ENCODE data around the gene PCDHB3.
"Not testable (repeated sequence)": the region's sequence is repeated elsewhere in the genome, so short reads cannot be mapped to it uniquely, and the experiment has no call there.

The PCDHB3 gene

DNA sequence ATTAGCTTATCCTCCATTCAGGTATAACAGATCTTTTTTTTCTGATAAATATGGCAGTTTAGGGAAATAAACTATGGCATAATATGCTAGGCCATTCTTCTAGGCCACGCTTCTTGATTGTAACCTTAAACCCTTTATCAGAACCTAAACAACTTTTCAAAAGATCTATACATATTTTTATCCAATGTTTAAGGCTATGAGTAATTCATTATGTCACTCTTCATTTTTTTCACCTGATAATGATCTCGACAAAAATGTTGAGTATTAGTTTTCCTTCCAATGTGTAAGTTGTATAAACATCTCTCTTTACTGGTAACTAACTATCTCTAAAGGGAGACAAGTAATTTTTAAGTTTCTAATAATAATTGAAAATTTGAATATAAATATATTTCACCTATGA lies 19.0 kb downstream of the PCDHB3 start:
- TF ChIP-seq GATA1 (IDR thresholded peaks at IDR 0.05; ENCODE audit: low read depth, low read length) (no peak), POLR2A (IDR thresholded peaks at IDR 0.05; ENCODE audit: low read length) (no peak)
- DNase-seq, result no peak

DNA sequence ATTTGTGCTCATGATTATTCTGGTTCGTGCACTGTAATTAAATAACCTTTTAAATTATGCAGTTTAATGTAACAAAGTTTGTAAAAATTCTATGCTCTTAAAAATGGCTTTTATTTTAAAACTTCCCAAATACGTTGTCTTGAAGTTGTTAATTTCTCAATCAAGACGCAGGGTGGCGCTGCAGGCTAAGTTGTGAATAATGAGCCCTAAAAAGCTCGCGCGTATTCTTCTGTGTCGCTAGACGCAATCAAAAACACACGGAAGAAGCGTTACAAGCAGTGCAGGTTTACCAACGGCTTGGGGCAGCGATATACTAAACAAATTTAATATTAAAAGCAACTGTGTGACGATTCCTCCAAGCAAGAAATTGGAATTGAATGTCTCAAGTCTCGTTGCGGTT lies 21.3 kb downstream of the PCDHB3 start, which contains the start of gene PCDHB4:
Gene PCDHB4, plus strand, starts transcription at position 256 of the 400 bp plus-strand sequence. CDS start 181 bp downstream, outside the sequence.
- peak; percentile 1 to 5 for DNase-seq

DNA sequence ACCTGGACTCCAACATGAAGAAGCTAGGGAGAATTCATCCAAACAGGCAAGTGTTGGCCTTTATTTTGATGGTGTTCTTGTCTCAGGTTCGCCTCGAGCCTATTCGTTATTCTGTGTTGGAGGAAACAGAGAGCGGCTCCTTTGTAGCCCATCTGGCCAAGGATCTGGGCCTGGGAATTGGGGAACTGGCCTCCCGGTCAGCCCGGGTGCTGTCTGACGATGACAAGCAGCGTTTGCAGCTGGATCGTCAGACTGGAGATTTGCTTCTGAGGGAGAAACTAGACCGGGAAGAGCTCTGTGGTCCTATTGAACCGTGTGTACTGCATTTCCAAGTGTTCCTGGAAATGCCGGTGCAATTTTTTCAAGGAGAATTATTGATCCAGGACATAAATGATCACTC lies 21.7 kb downstream of the PCDHB3 start:
- no peak for TF ChIP-seq GATA1 (IDR thresholded peaks at IDR 0.05; ENCODE audit: low read depth, low read length)
- no peak for TF ChIP-seq POLR2A (IDR thresholded peaks at IDR 0.05; ENCODE audit: low read length)
- DNase-seq, result no peak

More for the DNA sequence above, 21.3 kb downstream of the PCDHB3 start, which contains the start of gene PCDHB4:
- TF ChIP-seq GATA1 (IDR thresholded peaks at IDR 0.05; ENCODE audit: low read depth, low read length), result no peak
- TF ChIP-seq POLR2A (IDR thresholded peaks at IDR 0.05; ENCODE audit: low read length), result no peak

DNA sequence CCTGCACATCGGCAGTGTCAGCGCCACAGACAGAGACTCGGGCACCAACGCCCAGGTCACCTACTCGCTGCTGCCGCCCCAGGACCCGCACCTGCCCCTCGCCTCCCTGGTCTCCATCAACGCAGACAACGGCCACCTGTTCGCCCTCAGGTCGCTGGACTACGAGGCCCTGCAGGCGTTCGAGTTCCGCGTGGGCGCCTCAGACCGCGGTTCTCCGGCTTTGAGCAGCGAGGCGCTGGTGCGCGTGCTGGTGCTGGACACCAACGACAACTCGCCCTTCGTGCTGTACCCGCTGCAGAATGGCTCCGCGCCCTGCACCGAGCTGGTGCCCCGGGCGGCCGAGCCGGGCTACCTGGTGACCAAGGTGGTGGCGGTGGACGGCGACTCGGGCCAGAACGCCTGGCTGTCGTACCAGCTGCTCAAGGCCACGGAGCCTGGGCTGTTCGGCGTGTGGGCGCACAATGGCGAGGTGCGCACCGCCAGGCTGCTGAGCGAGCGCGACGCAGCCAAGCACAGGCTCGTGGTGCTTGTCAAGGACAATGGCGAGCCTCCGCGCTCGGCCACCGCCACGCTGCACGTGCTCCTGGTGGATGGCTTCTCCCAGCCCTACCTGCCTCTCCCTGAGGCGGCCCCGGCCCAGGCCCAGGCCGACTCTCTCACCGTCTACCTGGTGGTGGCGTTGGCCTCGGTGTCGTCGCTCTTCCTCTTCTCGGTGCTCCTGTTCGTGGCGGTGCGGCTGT lies 23.3 kb downstream of the PCDHB3 start:
- not testable (repeated sequence) for DNase-seq

DNA sequence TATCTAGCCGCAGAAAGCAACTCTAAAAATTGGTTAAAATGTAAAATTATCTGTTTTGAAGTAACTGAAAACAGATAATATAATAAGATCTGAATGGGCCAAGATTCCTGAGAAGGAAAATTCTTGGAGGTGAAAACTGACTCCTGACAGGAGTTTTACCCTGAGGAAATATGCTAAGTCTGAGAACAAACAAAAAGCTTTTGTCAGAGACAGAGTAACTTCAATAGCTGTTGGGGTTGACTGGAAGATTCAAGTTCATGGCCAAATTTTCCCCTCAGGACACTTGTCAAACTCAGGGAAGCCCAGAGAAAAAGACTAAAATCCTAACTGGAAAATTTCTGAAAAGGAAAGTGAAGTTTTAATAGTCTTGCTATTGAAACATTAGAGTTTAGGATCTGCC lies 27.0 kb downstream of the PCDHB3 start:
- TF ChIP-seq GATA1 (IDR thresholded peaks at IDR 0.05; ENCODE audit: low read depth, low read length) (no peak), POLR2A (IDR thresholded peaks at IDR 0.05; ENCODE audit: low read length) (no peak)
- no peak for DNase-seq

DNA sequence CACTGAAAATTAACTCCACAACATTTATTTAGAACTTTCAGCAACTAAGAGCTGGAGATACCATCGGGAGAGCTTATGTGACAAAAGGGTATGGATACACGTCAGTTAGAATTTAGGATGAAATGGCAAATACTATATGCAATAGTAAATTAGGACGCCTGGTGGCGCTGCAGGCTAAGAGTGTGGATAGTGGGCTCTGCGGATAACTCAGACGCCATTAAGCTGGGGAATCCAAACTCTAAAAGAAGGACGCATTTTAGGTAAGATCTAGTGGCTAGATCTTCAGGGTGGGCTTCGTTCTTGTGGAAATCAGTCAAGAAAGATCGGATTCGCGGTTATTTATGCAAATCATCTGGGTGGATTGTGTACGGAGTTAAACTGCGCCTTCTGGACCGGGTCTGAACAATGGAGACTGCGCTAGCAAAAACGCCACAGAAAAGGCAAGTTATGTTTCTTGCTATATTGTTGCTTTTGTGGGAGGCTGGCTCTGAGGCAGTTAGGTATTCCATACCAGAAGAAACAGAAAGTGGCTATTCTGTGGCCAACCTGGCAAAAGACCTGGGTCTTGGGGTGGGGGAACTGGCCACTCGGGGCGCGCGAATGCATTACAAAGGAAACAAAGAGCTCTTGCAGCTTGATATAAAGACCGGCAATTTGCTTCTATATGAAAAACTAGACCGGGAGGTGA lies 34.9 kb downstream of the PCDHB3 start, which contains the start of gene PCDHB5:
Gene PCDHB5, plus strand, starts transcription at position 177 of the 688 bp plus-strand sequence. Its CDS starts 229 bp downstream, at position 406.
- DNase-seq, result peak in 1 of 2 experiments; percentile 3
- TF ChIP-seq POLR2A (IDR thresholded peaks at IDR 0.05; ENCODE audit: low read length) (no peak), GATA1 (IDR thresholded peaks at IDR 0.05; ENCODE audit: low read depth, low read length) (no peak)

DNA sequence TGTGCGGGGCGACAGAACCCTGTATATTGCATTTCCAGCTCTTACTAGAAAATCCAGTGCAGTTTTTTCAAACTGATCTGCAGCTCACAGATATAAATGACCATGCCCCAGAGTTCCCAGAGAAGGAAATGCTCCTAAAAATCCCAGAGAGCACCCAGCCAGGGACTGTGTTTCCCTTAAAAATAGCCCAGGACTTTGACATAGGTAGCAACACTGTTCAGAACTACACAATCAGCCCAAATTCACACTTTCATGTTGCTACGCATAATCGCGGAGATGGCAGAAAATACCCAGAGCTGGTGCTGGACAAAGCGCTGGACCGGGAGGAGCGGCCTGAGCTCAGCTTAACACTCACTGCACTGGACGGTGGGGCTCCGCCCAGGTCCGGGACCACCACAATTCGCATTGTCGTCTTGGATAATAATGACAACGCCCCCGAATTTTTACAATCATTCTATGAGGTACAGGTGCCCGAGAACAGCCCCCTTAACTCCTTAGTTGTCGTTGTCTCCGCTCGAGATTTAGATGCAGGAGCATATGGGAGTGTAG lies 35.5 kb downstream of the PCDHB3 start:
- TF ChIP-seq POLR2A (IDR thresholded peaks at IDR 0.05; ENCODE audit: low read length), result no peak
- no peak for TF ChIP-seq GATA1 (IDR thresholded peaks at IDR 0.05; ENCODE audit: low read depth, low read length)
- no peak for DNase-seq

DNA sequence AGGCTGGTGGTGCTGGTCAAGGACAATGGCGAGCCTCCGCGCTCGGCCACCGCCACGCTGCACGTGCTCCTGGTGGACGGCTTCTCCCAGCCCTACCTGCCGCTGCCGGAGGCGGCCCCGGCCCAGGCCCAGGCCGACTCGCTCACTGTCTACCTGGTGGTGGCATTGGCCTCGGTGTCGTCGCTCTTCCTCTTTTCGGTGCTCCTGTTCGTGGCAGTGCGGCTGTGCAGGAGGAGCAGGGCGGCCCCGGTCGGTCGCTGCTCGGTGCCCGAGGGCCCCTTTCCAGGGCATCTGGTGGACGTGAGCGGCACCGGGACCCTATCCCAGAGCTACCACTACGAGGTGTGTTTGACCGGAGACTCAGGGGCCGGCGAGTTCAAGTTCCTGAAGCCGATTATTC lies 37.1 kb downstream of the PCDHB3 start:
- DNase-seq, result not testable (repeated sequence)

DNA sequence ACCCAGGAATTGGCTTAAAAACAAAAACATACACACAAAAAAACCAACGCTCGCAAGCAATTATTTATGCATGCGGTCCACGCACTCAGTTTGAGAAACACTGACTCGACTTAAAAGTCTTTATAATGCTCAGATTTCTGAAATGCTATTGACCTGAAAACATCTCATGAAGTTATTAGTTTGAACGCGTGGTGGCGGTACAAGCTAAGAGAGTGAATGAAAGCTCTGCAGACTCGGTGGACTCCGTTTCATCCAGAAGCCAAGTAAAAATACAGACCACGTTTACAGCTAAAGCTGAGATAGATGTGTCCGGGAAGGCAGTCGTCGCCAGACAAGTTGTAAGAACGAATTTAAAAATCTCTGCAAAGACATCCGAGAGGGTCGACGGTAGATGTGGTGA lies 49.5 kb downstream of the PCDHB3 start, which contains the start of gene PCDHB6:
Gene PCDHB6, plus strand, starts transcription at position 246 of the 400 bp plus-strand sequence. CDS start 201 bp downstream, outside the sequence.
- TF ChIP-seq GATA1 (IDR thresholded peaks at IDR 0.05; ENCODE audit: low read depth, low read length) (no peak), POLR2A (IDR thresholded peaks at IDR 0.05; ENCODE audit: low read length) (no peak)
- DNase-seq, result no peak

DNA sequence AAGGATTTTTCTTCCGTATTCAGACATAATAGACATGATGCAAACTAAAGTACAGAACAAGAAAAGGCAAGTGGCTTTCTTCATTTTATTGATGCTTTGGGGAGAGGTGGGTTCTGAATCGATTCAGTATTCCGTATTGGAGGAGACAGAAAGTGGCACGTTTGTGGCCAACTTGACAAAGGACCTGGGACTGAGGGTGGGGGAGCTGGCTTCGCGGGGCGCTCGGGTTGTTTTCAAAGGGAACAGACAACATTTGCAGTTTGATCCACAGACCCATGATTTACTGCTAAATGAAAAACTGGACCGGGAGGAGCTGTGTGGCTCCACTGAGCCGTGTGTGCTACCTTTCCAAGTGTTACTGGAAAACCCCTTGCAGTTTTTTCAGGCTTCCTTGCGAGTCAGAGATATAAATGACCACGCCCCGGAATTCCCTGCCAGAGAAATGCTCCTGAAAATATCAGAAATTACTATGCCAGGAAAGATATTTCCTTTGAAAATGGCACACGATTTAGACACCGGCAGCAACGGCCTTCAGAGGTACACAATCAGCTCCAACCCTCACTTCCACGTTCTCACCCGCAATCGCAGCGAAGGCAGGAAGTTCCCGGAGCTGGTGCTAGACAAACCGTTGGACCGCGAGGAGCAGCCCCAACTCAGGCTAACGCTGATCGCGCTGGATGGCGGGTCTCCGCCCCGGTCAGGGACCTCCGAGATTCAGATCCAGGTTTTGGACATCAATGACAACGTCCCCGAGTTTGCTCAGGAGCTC lies 50.1 kb downstream of the PCDHB3 start:
- no peak for DNase-seq
- no peak for TF ChIP-seq POLR2A (IDR thresholded peaks at IDR 0.05; ENCODE audit: low read length)
- no peak for TF ChIP-seq GATA1 (IDR thresholded peaks at IDR 0.05; ENCODE audit: low read depth, low read length)

DNA sequence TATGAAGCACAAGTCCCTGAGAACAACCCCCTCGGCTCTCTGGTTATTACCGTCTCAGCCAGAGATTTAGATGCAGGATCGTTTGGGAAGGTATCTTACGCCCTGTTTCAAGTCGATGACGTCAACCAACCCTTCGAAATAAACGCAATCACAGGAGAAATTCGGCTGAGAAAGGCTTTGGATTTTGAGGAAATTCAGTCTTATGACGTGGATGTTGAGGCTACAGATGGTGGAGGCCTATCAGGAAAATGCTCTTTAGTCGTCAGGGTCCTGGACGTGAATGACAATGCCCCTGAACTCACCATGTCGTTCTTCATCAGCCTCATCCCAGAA lies 50.7 kb downstream of the PCDHB3 start:
- no peak for DNase-seq
- TF ChIP-seq GATA1 (IDR thresholded peaks at IDR 0.05; ENCODE audit: low read depth, low read length) (no peak), POLR2A (IDR thresholded peaks at IDR 0.05; ENCODE audit: low read length) (no peak)

DNA sequence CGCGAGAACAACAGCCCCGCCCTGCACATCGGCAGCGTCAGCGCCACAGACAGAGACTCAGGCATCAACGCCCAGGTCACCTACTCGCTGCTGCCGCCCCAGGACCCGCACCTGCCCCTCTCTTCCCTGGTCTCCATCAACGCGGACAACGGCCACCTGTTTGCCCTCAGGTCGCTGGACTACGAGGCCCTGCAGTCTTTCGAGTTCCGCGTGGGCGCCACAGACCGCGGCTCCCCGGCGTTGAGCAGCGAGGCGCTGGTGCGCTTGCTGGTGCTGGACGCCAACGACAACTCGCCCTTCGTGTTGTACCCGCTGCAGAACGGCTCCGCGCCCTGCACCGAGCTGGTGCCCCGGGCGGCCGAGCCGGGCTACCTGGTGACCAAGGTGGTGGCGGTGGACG lies 51.4 kb downstream of the PCDHB3 start:
- DNase-seq, result not testable (repeated sequence)

DNA sequence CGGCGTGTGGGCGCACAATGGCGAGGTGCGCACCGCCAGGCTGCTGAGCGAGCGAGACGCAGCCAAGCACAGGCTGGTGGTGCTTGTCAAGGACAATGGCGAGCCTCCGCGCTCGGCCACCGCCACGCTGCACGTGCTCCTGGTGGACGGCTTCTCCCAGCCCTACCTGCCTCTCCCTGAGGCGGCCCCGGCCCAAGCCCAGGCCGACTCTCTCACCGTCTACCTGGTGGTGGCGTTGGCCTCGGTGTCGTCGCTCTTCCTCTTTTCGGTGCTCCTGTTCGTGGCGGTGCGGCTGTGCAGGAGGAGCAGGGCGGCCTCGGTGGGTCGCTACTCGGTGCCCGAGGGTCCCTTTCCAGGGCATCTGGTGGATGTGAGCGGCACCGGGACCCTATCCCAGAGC lies 51.8 kb downstream of the PCDHB3 start:
- not testable (repeated sequence) for DNase-seq
